Spinal cord (tissue), 10 donors: Measurements from ENCODE around the gene RPS14. TPM values are rescaled to one million over a fixed set of nuclear protein-coding genes. Genes with fewer than 3 reads are reported as not detected.
"Not testable (repeated sequence)": the region's sequence is repeated elsewhere in the genome, so short reads cannot be mapped to it uniquely, and the experiment has no call there.

ENCODE experiments used
- DNase-seq, 6 donors: peaks; one replicate each; pipeline versions ENCODE4 v3.0.0 to v3.0.0-alpha.2; 2013 to 2015; ENCODE audit warnings: low spot score in 6 of 6, low read depth in 4 of 6
- H3K27ac ChIP-seq: one replicate; pipeline ENCODE4 v1.5.1; 2013; ENCODE audit warnings: low read depth, low read length, control low read depth
- H3K27me3 ChIP-seq: one replicate; pipeline ENCODE4 v1.6.1; 2013; ENCODE audit warnings: low read length; ENCODE audit not compliant: control insufficient read depth, insufficient read depth
- H3K36me3 ChIP-seq: one replicate; pipeline ENCODE4 v1.6.1; 2013; ENCODE audit warnings: low read length; ENCODE audit not compliant: control insufficient read depth, insufficient read depth
- H3K4me1 ChIP-seq: one replicate; pipeline ENCODE4 v1.6.1; 2013; ENCODE audit warnings: low read length; ENCODE audit not compliant: control insufficient read depth, insufficient read depth
- H3K4me3 ChIP-seq: one replicate; pipeline ENCODE4 v1.5.1; 2013; ENCODE audit warnings: low read depth, low read length, control low read depth
- H3K9me3 ChIP-seq: one replicate; pipeline ENCODE4 v1.6.1; 2013; ENCODE audit warnings: low read length; ENCODE audit not compliant: control insufficient read depth, insufficient read depth
- WGBS: methylation state at CpG from one replicate; pipeline ENCODE4 v1.1.5; 2013; ENCODE audit warnings: missing lambda C conversion rate; ENCODE audit not compliant: insufficient coverage; 5-methylcytosine and 5-hydroxymethylcytosine counted together
- polyA plus RNA-seq, 2 donors: library from polyadenylated mRNA; unstranded; fragments of 120-200 nt; gene quantifications; one replicate each; pipeline ENCODE4 v1.2.1, GENCODE V29; 2013; ENCODE audit not compliant: insufficient read length in 2 of 2
- total RNA-seq, 2 donors: library from RNA; depleted of rRNA in 1 of 2; stranded (reverse); fragments of 120-200 nt in 1 of 2; fragments of >200 nt in 1 of 2; gene quantifications; one replicate each; pipeline versions ENCODE4 v1.2.3 to v1.2.4, GENCODE V29; 2013 to 2014
- donor health status: healthy.

RPS14 gene
- total and polyA plus RNA-seq, 4 donors: 1,016 to 2,810 (median 1,177) TPM

- peak in 1 of 6 donors; percentile 27 for DNase-seq
- H3K9me3 ChIP-seq: no peaks in the 10 kb centered on the region
- 36% methylated on average over 3 of the region's 4 CpGs for WGBS
These were observed 10.5 kb downstream of the RPS14 start for GRCh38 chr5:150438873-150439546.

GRCh38 chr5:150436141-150436680, 13.3 kb downstream of the RPS14 start:
- DNase-seq: peak in 4 of 6 donors; percentile 67 to 95 (median 83)
- H3K27me3 ChIP-seq: no peaks in the 10 kb centered on the region
- no peak overlapping the region for H3K27ac ChIP-seq
- peaks cover 1% of the 10 kb centered on the region for H3K4me1 ChIP-seq
- 23% methylated on average over 10 of the region's 13 CpGs for WGBS
- H3K4me3 ChIP-seq: no peak overlapping the region
- H3K36me3 ChIP-seq: peaks cover 1% of the 10 kb centered on the region
- no peaks in the 10 kb centered on the region for H3K9me3 ChIP-seq

More at GRCh38 chr5:150438873-150439546, 10.5 kb downstream of the RPS14 start:
- Histone ChIP-seq H3K27me3 (no peaks in the 10 kb centered on the region), H3K4me1 (peaks cover 11% of the 10 kb centered on the region), H3K36me3 (peaks cover 16% of the 10 kb centered on the region), H3K4me3 (no peak overlapping the region), H3K27ac (no peak overlapping the region)

GRCh38 chr5:150434464-150434863, 15.1 kb downstream of the RPS14 start:
- Histone ChIP-seq H3K27ac (no peak overlapping the region), H3K4me3 (no peak overlapping the region), H3K4me1 (no peaks in the 10 kb centered on the region), H3K36me3 (no peaks in the 10 kb centered on the region), H3K9me3 (no peaks in the 10 kb centered on the region), H3K27me3 (no peaks in the 10 kb centered on the region)
- DNase-seq: no peak
- WGBS: 60% methylated on average over 6 of the region's 6 CpGs

- Histone ChIP-seq H3K36me3 (no peaks in the 10 kb centered on the region), H3K27ac (no peak overlapping the region), H3K9me3 (no peaks in the 10 kb centered on the region), H3K4me1 (peaks cover 5% of the 10 kb centered on the region), H3K27me3 (no peaks in the 10 kb centered on the region), H3K4me3 (no peak overlapping the region)
- no CpG with 5 or more reads among the region's 4 CpGs for whole genome bisulfite sequencing
- DNase-seq: no peak
These were observed 18.0 kb downstream of the RPS14 start for GRCh38 chr5:150431574-150431973.

- no peaks in the 10 kb centered on the region for H3K36me3 ChIP-seq
- no peak for DNase-seq
- H3K4me3 ChIP-seq: no peak overlapping the region
- no peaks in the 10 kb centered on the region for H3K9me3 ChIP-seq
- peaks cover 5% of the 10 kb centered on the region for H3K4me1 ChIP-seq
- no peak overlapping the region for H3K27ac ChIP-seq
- H3K27me3 ChIP-seq: no peaks in the 10 kb centered on the region
- 86% methylated on average over 18 of the region's 18 CpGs for WGBS
These were observed 18.5 kb downstream of the RPS14 start for GRCh38 chr5:150431048-150431447.

GRCh38 chr5:150429410-150429873, 20.1 kb downstream of the RPS14 start:
- H3K4me3 ChIP-seq: no peak overlapping the region
- no peak overlapping the region for H3K27ac ChIP-seq
- H3K27me3 ChIP-seq: no peaks in the 10 kb centered on the region
- DNase-seq: no peak
- no peaks in the 10 kb centered on the region for H3K9me3 ChIP-seq
- WGBS: 89% methylated on average over 5 of the region's 5 CpGs
- peaks cover 5% of the 10 kb centered on the region for H3K4me1 ChIP-seq
- H3K36me3 ChIP-seq: no peaks in the 10 kb centered on the region

GRCh38 chr5:150428978-150429377, 20.6 kb downstream of the RPS14 start:
- Histone ChIP-seq H3K27ac (no peak overlapping the region), H3K4me1 (peaks cover 5% of the 10 kb centered on the region), H3K27me3 (no peaks in the 10 kb centered on the region), H3K36me3 (no peaks in the 10 kb centered on the region), H3K9me3 (no peaks in the 10 kb centered on the region), H3K4me3 (no peak overlapping the region)
- no peak for DNase-seq
- WGBS: 91% methylated on average over 4 of the region's 5 CpGs

GRCh38 chr5:150428106-150428876, 21.2 kb downstream of the RPS14 start:
- H3K27ac ChIP-seq: no peak overlapping the region
- DNase-seq: peak in 1 of 6 donors; percentile 32
- 57% methylated on average over 15 of the region's 18 CpGs for WGBS

GRCh38 chr5:150426165-150426564, 23.4 kb downstream of the RPS14 start:
- H3K4me3 ChIP-seq, H3K9me3 ChIP-seq, H3K27ac ChIP-seq, H3K4me1 ChIP-seq, H3K27me3 ChIP-seq, DNase-seq, H3K36me3 ChIP-seq: not testable (repeated sequence)
- 66% methylated on average over 4 of the region's 9 CpGs for WGBS

More at GRCh38 chr5:150428106-150428876, 21.2 kb downstream of the RPS14 start:
- Histone ChIP-seq H3K36me3 (no peaks in the 10 kb centered on the region), H3K9me3 (no peaks in the 10 kb centered on the region), H3K27me3 (no peaks in the 10 kb centered on the region), H3K4me3 (no peak overlapping the region), H3K4me1 (peaks cover 5% of the 10 kb centered on the region)
